Coronary artery (tissue), 2 donors: ENCODE results near the gene HMCN2.

Source experiments
- DNase-seq: peaks from one replicate; pipeline ENCODE4 v3.0.0-alpha.2; 2017; ENCODE audit warnings: low spot score
- H3K27ac ChIP-seq, 2 donors: fragments of 200-600 bp; sonication (generic); one replicate each; pipeline ENCODE4 v1.5.1; 2016 to 2019
- H3K4me3 ChIP-seq: fragments of 200-600 bp; sonication (generic); 2 replicates; pipeline ENCODE4 v1.5.1; 2016; ENCODE audit warnings: mild to moderate bottlenecking, moderate library complexity
- CTCF ChIP-seq: fragments of 200-600 bp; sonication (generic); IDR thresholded peaks from one replicate; pipeline ENCODE4 v1.5.1; 2019; ENCODE audit warnings: antibody characterized with exemption

Gene HMCN2

GRCh38 chr9:130359819-130360218 is 94.3 kb downstream of the HMCN2 start:
- TF ChIP-seq CTCF = no peak
- H3K27ac ChIP-seq = no peak overlapping the region
- H3K4me3 ChIP-seq = no peak overlapping the region
- DNase-seq = no peak

GRCh38 chr9:130360672-130361071 is 95.1 kb downstream of the HMCN2 start:
- DNase-seq = no peak
- Histone ChIP-seq H3K27ac (no peak overlapping the region), H3K4me3 (no peak overlapping the region)
- no peak for TF ChIP-seq CTCF

GRCh38 chr9:130361873-130362362 is 96.4 kb downstream of the HMCN2 start:
- TF ChIP-seq CTCF = no peak
- H3K27ac ChIP-seq = no peak overlapping the region
- no peak overlapping the region for H3K4me3 ChIP-seq
- no peak for DNase-seq

GRCh38 chr9:130362691-130363090 is 97.1 kb downstream of the HMCN2 start:
- H3K4me3 ChIP-seq = no peak overlapping the region
- DNase-seq = no peak
- no peak overlapping the region for H3K27ac ChIP-seq
- no peak for TF ChIP-seq CTCF

- no peak for TF ChIP-seq CTCF
- no peak for DNase-seq
- no peak overlapping the region for H3K4me3 ChIP-seq
- no peak overlapping the region for H3K27ac ChIP-seq
These were observed 98.3 kb downstream of the HMCN2 start for GRCh38 chr9:130363755-130364404.

GRCh38 chr9:130364619-130365322 is 99.2 kb downstream of the HMCN2 start:
- no peak overlapping the region for H3K27ac ChIP-seq
- no peak for DNase-seq
- no peak for TF ChIP-seq CTCF
- no peak overlapping the region for H3K4me3 ChIP-seq

- Histone ChIP-seq H3K4me3 (no peak overlapping the region), H3K27ac (no peak overlapping the region)
- TF ChIP-seq CTCF = no peak
- DNase-seq = no peak
These were observed 99.8 kb downstream of the HMCN2 start for GRCh38 chr9:130365323-130365721.
